SW 1271 (cell line): ENCODE data around the gene RFX2.

Experiments used
- DNase-seq, 2 experiments: peaks; one replicate each; lab custom pipeline; 2025; lab: John Stamatoyannopoulos, UW

The RFX2 gene

DNA sequence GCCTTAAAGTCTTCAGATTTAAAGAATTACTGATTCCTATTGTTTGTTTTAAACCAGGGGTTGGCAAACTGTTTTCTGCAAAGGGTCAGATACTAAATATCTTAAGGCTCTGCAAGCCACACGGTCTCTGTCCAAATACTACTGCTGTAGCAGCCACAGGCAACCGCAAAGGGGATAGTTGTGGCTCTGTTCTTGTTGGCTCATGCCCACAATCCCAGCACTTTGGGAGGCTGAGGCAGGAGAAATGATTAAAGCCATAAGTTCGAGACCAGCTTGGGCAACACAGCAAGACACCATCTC lies 154.7 kb downstream of the RFX2 start:
- no peak for DNase-seq

DNA sequence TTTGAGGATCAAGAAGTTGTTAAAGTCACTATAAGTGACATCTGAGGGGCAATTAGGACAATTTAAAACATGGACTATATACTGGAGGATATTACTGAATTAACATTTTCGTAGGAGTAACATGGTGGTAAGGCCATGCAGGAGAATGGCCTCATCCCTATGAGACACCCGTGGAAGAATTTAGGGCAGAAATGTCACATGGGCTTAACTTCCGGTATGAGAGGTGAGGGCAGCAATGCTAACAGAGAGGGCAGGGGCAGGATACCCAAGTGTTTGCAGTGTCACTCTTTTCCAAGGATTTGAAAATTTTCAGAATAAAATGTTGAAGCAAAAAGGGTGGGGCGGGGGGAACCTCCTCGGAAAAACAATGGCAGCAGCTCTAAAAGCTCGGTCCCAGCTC lies 156.0 kb downstream of the RFX2 start:
- DNase-seq: no peak

DNA sequence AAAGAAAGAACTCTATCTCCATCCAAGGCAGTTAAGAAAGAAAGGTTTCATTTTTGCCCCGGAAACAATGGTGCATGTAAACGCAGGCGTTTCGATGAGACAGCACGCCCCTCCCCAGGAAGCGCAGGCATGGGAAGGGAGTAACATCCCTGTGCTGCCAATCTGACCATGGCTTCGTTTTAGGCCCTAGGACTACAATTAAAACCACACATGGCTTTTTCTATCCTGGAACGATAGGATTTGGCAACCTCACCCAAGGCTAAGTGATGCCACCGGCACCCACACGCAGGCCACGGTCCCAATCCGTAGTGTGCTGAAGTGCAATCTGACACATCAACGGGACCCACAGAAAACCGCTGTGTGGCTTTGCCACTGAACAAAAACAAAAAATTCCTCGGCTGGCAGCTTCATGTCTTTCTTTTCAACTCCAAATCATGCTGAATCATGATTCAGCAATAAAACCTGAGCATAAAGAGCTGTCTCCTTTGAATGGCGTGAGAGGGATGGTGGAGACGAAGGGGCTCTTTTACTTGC lies 156.6 kb downstream of the RFX2 start:
- no peak for DNase-seq

DNA sequence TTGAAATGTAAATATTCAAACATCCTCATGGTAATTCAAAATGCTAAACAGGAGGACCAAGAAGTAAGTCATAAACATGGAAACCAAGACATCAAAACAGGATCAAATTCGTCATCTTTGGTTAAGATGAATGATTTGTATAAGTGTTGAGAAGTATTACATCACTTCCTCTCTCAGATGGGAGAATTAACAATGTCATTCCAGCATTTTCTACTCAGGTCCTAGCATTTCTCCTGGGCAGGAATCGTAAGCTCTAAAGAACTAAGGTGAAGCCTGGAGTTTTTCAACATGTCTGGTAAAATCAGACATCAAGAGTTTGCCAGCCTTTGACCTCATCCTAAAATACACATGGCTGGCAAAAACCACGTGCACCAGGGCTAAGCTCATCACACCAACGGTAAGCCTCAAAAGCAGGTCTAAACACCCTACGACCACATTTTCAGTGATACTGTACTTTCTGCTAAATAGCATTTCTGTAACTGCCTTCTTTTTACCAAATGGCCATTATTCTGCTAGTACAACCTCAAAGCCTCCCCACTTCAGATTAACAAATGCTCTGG lies 157.2 kb downstream of the RFX2 start:
- no peak for DNase-seq

GRCh38 chr19:5952193-5953029 lies 157.9 kb downstream of the RFX2 start:
- no peak for DNase-seq

GRCh38 chr19:5951338-5951861 lies 158.9 kb downstream of the RFX2 start:
- DNase-seq: no peak

- DNase-seq: no peak
Measured at GRCh38 chr19:5950741-5951140, 159.6 kb downstream of the RFX2 start.

- no peak for DNase-seq
Measured at GRCh38 chr19:5949792-5950305, 160.5 kb downstream of the RFX2 start.

DNA sequence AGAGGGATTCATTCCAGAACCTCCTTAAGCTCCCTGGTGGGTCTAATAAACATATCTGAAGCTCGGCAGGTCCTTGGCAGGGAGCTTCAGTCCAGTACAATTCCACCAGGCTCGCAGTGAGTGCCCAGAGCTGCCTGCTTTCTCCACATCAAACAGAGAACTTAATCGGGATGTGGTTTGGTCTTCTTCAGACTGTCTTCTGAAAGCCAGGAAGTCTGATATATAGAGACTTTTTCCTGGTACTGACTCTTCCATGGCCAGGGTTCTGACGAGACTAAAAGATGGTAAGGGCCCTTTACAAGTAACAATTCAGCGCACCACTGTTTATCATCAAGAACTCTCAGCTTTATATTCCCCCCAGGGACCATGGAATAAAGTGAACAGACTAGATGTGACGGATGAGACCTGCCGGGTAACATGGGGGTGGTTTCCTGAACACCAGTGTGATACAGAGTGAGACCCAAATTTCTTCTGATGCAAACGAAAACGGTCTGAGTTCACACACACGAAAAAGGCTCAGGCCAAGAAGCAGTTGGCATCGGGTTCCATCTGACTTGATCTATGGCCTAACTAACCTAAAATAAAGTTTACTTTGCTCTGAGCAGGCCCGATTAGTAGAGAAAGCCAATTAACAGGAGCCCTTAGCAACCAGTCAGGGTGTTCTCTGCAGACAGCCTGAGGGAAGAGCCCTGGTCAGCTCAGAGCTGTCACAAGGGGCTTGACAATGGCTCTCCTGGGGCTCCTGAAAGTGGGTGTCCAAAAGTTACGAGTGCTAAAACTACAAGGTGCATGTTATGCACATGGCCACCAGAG lies 161.3 kb downstream of the RFX2 start:
- no peak for DNase-seq

DNA sequence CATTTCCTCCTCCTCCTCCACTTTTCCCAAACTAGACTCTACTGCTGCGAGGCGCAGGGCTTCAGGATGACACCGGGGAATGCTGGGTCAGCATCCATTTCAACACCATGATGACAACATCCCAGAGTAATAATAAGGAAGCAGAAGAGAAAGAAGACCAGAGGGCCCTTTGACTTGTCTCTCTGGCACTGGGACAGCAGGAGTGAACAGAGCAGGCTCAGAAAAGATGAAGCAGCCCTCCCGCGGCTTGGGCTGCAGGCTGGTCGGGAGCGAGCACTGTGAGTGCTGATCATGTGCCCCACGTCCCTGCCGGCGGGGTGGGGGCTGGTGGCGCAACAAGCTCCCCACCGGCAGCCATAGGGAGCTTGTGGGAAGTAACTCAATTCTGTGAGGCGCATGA lies 162.9 kb downstream of the RFX2 start:
- DNase-seq: no peak

DNA sequence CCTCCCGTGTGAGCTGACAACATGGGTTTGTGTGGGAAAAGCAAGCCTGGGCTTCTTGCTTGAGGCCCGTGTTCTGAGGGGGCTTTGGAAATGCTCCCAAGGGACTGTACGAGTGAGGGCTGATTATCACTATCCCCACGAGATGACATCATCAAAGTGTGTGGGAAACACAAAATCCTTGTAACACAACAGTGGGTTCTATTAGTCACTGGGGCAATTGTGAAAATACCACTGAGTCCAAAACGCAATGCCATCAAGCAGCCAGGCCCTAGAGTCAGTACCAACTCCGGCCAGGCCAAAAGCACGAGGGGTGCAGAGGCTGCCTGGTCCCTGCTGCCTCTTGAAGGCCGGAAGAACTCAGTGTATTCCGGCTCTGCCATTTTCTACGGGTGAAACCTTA lies 166.7 kb downstream of the RFX2 start:
- DNase-seq: no peak
